OCI-LY1 (cell line): ENCODE data around the gene IFT88.

ENCODE experiments used
- H2AFZ ChIP-seq: fragments of 200-600 bp; sonication (generic), shearing (Covaris generic); 2 replicates; pipeline ENCODE4 v1.6.0; 2014; ENCODE audit warnings: antibody characterized with exemption, mild to moderate bottlenecking, low read length
- H3F3A ChIP-seq: fragments of 200-600 bp; sonication (generic), shearing (Covaris generic); 2 replicates; pipeline ENCODE4 v1.6.0; 2014; ENCODE audit warnings: mild to moderate bottlenecking, antibody characterized with exemption, low read length, moderate library complexity; ENCODE audit not compliant: insufficient read depth
- H3K27ac ChIP-seq: fragments of 200-600 bp; sonication (generic); 2 replicates; pipeline ENCODE4 v1.5.1; 2014; ENCODE audit warnings: low read length, mixed run types, mild to moderate bottlenecking, low read depth; ENCODE audit not compliant: poor library complexity, severe bottlenecking
- H3K27me3 ChIP-seq: fragments of 200-600 bp; sonication (generic); 2 replicates; pipeline ENCODE4 v1.6.0; 2014; ENCODE audit warnings: antibody characterized with exemption, mild to moderate bottlenecking, low read length, moderate library complexity; ENCODE audit not compliant: insufficient read depth
- H3K36me3 ChIP-seq: fragments of 200-600 bp; sonication (generic); 2 replicates; pipeline ENCODE4 v1.6.1; 2014; ENCODE audit warnings: mild to moderate bottlenecking, antibody characterized with exemption, low read length, moderate library complexity, mixed read lengths; ENCODE audit not compliant: insufficient read depth
- H3K4me1 ChIP-seq: fragments of 200-600 bp; sonication (generic); 2 replicates; pipeline ENCODE4 v1.5.1; 2014; ENCODE audit warnings: mild to moderate bottlenecking, low read length, moderate library complexity; ENCODE audit not compliant: insufficient read depth, severe bottlenecking
- H3K4me2 ChIP-seq: fragments of 200-600 bp; sonication (generic), shearing (Covaris generic); 2 replicates; pipeline ENCODE4 v1.6.1; 2014; ENCODE audit warnings: low read length
- H3K4me3 ChIP-seq: fragments of 200-600 bp; sonication (generic); 2 replicates; pipeline ENCODE4 v1.5.1; 2014; ENCODE audit warnings: low read length, low read depth, mild to moderate bottlenecking, mixed read lengths; ENCODE audit not compliant: poor library complexity, severe bottlenecking
- H3K79me2 ChIP-seq: fragments of 200-600 bp; shearing (Covaris generic); 2 replicates; pipeline ENCODE4 v1.6.1; 2016; ENCODE audit warnings: mixed run types, low read length, mixed read lengths; ENCODE audit not compliant: insufficient read depth
- H3K9ac ChIP-seq: fragments of 200-600 bp; sonication (generic), shearing (Covaris generic); 2 replicates; pipeline ENCODE4 v1.6.1; 2014; ENCODE audit warnings: mild to moderate bottlenecking, low read length, mixed read lengths
- H3K9me2 ChIP-seq: fragments of 200-600 bp; sonication (generic), shearing (Covaris generic); 2 replicates; pipeline ENCODE4 v1.6.1; 2014; ENCODE audit warnings: low read depth, mild to moderate bottlenecking, low read length, mixed read lengths
- H3K9me3 ChIP-seq: fragments of 200-600 bp; shearing (Covaris generic); 2 replicates; pipeline ENCODE4 v1.6.1; 2014; ENCODE audit warnings: low read length, mixed read lengths
- H4K20me1 ChIP-seq: fragments of 200-600 bp; sonication (generic), shearing (Covaris generic); 2 replicates; pipeline ENCODE4 v1.6.0; 2016; ENCODE audit warnings: mild to moderate bottlenecking, low read length; ENCODE audit not compliant: insufficient read depth
- CTCF ChIP-seq: fragments of 200-600 bp; sonication (generic), shearing (Covaris generic); IDR thresholded peaks from 2 replicates; pipeline ENCODE4 v1.5.1; 2017; ENCODE audit warnings: mild to moderate bottlenecking, antibody characterized with exemption, low read length, moderate library complexity, mixed read lengths
- EZH2 ChIP-seq: fragments of 200-600 bp; sonication (generic), shearing (Covaris generic); IDR thresholded peaks from 2 replicates; pipeline ENCODE4 v1.8.0; 2017; ENCODE audit warnings: borderline replicate concordance, mixed run types, mild to moderate bottlenecking, antibody characterized with exemption, low read length, moderate library complexity, mixed read lengths

The IFT88 gene

GRCh38 chr13:20714563-20715329 lies 147.8 kb downstream of the IFT88 start:
- H3K9ac ChIP-seq: no peak overlapping the region
- peaks cover 6% of the 10 kb centered on the region for H3K4me1 ChIP-seq
- TF ChIP-seq EZH2: no peak
- no peak for TF ChIP-seq CTCF
- H3F3A ChIP-seq: no peaks in the 10 kb centered on the region
- H3K27me3 ChIP-seq: 0 out of 2 replicates have a peak, but pooled peaks cover 5% of the 10 kb centered on the region
- no peaks in the 10 kb centered on the region for H3K36me3 ChIP-seq
- H3K4me3 ChIP-seq: no peak overlapping the region
- H4K20me1 ChIP-seq: no peaks in the 10 kb centered on the region
- H2AFZ ChIP-seq: no peak overlapping the region
- H3K27ac ChIP-seq: no peak overlapping the region
- H3K9me2 ChIP-seq: no peaks in the 10 kb centered on the region
- H3K9me3 ChIP-seq: no peaks in the 10 kb centered on the region
- H3K4me2 ChIP-seq: no peak overlapping the region
- no peaks in the 10 kb centered on the region for H3K79me2 ChIP-seq

- H3K9ac ChIP-seq: no peak overlapping the region
- no peaks in the 10 kb centered on the region for H4K20me1 ChIP-seq
- H3K9me3 ChIP-seq: no peaks in the 10 kb centered on the region
- no peak for TF ChIP-seq CTCF
- no peak for TF ChIP-seq EZH2
- H3K27ac ChIP-seq: no peak overlapping the region
- no peak overlapping the region for H3K4me3 ChIP-seq
- no peaks in the 10 kb centered on the region for H3F3A ChIP-seq
- no peak overlapping the region for H2AFZ ChIP-seq
- peaks cover 6% of the 10 kb centered on the region for H3K4me1 ChIP-seq
- no peaks in the 10 kb centered on the region for H3K9me2 ChIP-seq
- H3K79me2 ChIP-seq: no peaks in the 10 kb centered on the region
- no peak overlapping the region for H3K4me2 ChIP-seq
- no peaks in the 10 kb centered on the region for H3K36me3 ChIP-seq
- 0 out of 2 replicates have a peak, but pooled peaks cover 5% of the 10 kb centered on the region for H3K27me3 ChIP-seq
These were observed 148.4 kb downstream of the IFT88 start for GRCh38 chr13:20715330-20715712.

GRCh38 chr13:20716951-20717350 lies 150.0 kb downstream of the IFT88 start:
- no peak overlapping the region for H3K27ac ChIP-seq
- H3K4me1 ChIP-seq: peaks cover 6% of the 10 kb centered on the region
- H3K4me3 ChIP-seq: no peak overlapping the region
- H3F3A ChIP-seq: no peaks in the 10 kb centered on the region
- no peak overlapping the region for H3K4me2 ChIP-seq
- H3K36me3 ChIP-seq: no peaks in the 10 kb centered on the region
- H3K27me3 ChIP-seq: 0 out of 2 replicates have a peak, but pooled peaks cover 5% of the 10 kb centered on the region
- TF ChIP-seq CTCF: no peak
- TF ChIP-seq EZH2: no peak
- H3K9me2 ChIP-seq: no peaks in the 10 kb centered on the region
- H3K79me2 ChIP-seq: no peaks in the 10 kb centered on the region
- no peaks in the 10 kb centered on the region for H3K9me3 ChIP-seq
- H2AFZ ChIP-seq: no peak overlapping the region
- no peaks in the 10 kb centered on the region for H4K20me1 ChIP-seq
- no peak overlapping the region for H3K9ac ChIP-seq
